Activated CD8-positive, alpha-beta memory T cell treated with anti-CD3 and anti-CD28 coated beads, Interleukin-2, amount 50 U/mL, for 4 hours (primary cell): ENCODE results near the gene CRYGN.

Experiments used
- DNase-seq: peaks from one replicate; pipeline ENCODE4 v3.0.0-alpha.2; 2020

Gene CRYGN

GRCh38 chr7:151437866-151438516 lies 1.9 kb downstream of the CRYGN start:
- no peak for DNase-seq

DNA sequence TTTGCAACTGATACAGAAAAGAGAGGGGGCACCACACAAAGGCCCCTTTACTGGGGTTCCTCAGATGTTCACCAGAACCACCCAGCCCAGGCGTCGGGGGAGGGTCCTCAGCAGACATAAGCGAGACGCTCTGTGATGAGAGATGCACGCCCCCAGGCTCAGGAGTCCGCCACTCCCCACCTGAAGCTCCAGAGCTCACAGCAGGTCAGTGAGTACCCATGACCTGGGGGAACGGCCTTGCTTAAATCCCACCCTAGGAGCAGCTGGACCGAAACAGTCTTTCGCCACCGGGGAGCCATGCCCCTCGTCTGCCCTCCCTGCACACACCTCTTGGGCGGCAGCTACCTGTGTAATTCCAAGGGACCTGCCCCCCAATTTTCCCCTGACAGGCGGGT lies 2.8 kb downstream of the CRYGN start:
- no peak for DNase-seq

DNA sequence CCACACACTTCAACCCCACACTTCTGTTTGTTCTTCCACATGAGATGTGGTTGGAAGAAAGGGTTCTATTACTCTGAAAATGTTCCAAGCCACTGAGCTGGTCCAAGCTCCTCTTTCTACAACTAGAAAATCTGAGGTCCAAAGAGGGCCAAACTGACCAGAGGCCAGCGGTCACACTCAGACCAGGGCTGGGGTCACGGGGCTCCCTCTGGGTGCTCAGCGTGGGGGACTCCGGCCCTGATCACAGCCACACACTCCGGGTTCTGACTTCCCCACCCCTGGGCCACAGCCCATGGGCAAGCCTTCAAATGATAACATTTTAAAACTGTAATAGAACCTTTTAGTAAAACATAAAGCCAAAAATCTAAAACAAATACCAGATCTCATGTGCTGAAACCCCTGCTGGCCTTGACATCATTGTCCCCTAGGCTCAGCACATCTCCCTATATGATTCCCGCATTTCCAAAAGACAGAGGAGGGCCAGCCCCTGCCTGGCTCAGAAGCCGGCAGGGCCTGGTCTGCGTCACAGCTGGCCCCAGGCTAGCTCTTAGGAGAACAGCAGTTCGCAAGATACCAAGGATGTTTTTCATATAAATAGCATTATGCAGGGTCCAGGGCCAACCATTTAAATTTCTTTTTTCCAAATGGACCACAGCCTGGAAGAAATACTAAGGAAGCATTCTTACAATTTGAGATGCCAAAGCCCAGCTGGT lies 3.3 kb downstream of the CRYGN start:
- DNase-seq = no peak

DNA sequence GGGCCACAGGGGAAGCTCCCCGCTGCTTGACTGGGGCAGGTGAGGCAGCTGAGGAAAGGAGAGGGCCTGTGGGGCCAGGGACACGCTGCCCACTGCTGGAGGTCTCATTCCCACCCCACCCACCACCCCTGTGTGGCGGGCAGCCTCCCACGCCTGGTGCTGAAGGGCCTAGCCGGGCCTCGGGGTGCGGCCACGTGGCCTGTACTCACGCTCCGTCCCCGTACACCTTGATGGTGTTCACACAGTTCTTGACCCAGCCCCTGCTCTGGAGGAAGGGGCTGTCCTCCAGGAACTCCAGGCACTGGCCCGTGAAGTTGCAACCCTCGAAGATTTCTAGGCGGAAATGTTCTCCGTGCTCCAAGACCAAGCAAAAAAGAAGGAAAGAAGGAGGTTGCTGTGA lies 4.0 kb downstream of the CRYGN start:
- DNase-seq = no peak

- DNase-seq = no peak
Observed at GRCh38 chr7:151435103-151435916, 4.6 kb downstream of the CRYGN start.

GRCh38 chr7:151434549-151434948 lies 5.4 kb downstream of the CRYGN start:
- DNase-seq = no peak

DNA sequence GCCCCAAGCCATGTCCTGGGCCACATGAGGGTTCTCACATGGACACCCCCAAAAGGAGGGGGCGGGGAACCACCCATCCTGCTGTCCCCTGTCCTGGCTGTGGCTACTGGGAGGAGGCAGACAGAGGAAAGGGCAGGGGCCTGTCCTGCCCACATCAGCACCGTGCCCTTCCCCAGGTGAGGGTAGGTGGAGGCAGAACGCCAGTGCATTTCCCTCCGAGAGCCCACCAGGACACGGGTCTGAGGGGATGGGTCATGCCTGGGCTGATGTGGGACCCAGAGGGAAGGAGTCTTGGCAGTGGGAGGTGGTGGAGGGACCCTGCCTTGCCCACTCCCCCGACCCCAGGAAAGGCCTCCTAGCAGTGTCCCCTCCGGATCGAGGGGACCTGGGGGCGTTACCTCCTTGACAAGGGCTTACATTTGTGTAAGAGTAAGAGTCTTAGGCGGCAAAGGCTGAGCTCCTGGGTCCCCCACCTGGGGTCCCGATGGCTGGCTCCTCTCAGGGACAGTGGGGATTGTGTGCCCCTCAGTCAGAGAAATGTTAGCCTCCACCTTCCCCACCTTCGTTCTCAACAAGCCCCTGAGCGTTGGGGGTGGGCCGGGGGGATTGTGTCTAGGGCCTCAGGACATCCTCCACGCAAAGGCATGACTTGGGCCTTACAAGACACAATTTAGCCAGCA lies 6.1 kb downstream of the CRYGN start:
- DNase-seq = no peak

- no peak for DNase-seq
Observed at GRCh38 chr7:151432658-151433521, 7.1 kb downstream of the CRYGN start.

- DNase-seq = no peak
Observed at GRCh38 chr7:151431768-151432311, 8.1 kb downstream of the CRYGN start.

GRCh38 chr7:151431281-151431767 lies 8.6 kb downstream of the CRYGN start:
- no peak for DNase-seq

GRCh38 chr7:151430391-151431205 lies 9.3 kb downstream of the CRYGN start:
- no peak for DNase-seq

- DNase-seq = no peak
Observed at GRCh38 chr7:151429560-151430331, 10.2 kb downstream of the CRYGN start.

- DNase-seq = no peak
Observed at GRCh38 chr7:151429237-151429559, 10.7 kb downstream of the CRYGN start.

DNA sequence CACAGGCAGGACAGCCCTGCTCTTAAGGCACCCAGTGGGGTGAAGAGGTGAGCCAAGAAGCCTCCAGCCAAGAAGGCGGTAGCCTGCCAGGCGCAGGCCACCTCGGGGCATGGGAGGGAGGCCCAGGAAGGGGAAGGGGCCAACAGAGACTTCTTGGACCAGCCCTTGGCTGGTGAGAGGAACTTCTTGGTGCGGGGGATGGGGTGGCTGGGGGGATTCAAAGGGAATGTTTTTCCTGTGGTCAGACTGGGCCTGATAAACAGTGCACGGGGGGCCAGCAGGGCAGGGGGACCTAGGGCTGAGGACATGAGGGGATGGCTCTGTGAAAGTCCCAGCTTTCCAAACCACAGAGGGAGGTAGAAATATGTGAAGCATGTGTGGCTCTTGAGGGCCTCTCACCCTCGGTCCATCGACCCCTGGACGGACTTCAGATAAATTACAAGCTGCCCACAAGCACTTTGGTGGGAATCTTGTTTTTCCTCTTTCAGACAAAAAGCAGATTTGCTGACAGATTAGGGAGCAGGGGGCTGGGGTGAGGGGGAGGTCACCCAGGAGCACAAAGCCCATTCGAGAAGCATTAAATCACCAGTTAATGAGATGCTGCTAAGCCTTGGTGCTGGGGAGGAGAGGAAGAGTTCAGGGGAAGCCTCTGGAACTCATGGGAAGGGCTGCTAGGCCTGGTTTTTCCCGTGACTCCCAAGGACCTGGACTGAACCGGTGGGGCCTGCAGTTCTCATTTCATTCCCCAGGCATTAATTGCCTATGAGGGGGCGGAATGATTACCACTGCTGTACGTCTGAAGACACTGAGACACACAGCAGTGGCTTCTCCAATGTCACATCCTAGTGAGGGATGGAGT lies 11.3 kb downstream of the CRYGN start:
- DNase-seq = no peak

- no peak for DNase-seq
Observed at GRCh38 chr7:151427705-151428377, 12.1 kb downstream of the CRYGN start.

- no peak for DNase-seq
Observed at GRCh38 chr7:151426904-151427704, 12.8 kb downstream of the CRYGN start.

DNA sequence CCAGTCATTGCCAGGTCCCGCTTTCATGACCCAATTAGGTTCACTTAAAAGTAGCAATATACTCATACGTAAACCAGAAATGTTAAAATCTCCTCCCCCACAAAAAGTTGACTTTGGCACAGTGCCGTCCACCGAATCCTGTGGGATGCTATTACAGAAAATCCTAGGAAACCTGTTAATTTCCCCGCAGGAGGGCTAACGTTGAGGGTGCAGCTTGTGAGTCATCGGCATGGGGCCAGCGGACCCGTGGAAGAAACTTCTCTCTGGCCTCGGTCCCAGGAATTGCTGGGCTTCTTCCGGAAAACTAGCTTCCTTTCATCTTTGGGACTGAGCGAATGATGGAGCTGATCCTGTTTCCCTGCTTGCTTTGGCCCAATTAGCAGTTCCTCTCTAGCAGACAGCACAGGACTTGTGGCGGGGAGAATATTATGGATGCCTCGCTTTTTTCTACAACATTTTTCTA lies 13.5 kb downstream of the CRYGN start:
- DNase-seq = no peak
